HuH-7.5 (cell line): ENCODE data around the gene TMEM185A.
"Not testable (repeated sequence)": the region's sequence is repeated elsewhere in the genome, so short reads cannot be mapped to it uniquely, and the experiment has no call there.

Experiments used
- DNase-seq: peaks from one replicate; pipeline ENCODE4 v3.0.0; 2011; ENCODE audit warnings: low spot score

TMEM185A gene

DNA sequence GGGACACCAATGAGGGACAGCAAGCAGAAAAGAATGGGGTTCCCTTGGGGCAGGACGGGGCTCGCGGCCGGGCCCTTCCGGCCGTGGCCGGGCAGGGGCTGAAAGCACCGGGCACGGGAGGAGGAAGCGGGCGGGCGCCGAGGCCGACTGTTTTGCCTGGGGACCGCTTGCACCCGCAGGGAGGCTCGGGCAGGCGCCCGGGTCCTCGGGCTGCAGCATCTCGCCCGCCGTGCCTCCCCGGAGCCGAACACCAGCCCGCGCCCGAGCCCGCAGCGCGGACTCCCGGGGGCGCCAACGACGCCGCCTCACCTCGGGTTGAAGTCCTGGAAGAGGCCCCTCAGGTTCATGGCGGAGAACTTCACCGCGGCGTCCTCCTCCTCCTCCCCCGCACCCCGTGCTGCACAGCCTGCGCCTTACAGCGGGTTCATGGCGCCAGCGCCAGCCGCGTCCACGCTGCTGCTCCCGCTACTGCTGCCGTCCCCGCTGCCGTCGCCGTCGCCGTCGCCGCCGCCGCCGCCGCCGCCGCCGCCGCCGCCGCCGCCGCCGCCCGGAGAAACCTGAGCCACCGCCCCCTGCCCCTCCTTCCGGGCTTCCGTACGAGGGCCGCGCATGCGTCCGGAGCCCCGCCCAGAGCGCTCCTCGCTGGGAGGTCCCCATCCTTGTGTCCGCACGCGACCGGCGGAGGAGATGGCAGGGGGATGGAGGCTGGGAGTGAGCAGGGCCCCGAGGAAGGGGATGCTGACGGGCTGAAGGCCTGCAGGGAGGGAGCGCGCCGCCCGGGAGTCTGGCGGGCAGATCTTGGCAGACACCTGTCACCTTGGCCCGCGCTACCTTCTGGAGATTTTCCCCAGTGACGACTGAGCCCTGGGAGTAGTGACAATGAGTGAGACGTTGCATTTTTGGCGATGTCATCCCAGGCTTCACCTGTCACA is at the start of gene TMEM185A:
Gene TMEM185A, minus strand, starts transcription at position 559 of the 932 bp plus-strand sequence. Its CDS starts 212 bp downstream, at position 347.
- peak; percentile 25 for DNase-seq

DNA sequence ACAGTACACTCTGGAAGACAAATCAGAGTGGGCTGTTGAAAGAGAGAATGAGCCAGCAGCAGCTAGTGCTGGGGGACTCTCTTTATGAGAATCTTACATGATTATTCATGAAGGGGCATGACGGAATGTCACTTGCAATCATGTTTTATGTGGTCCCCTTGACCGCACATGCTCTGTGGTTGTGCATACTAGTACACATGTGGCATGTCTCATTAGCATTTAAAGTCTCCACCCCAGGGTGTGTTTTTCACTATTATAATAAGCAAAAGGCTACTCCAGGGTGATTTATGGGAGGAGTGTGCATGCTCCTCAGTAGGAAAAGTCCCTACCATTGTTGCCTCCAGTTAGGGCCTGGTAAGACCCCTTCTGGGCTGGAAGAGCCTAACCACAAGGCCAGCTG is 49.6 kb upstream of the TMEM185A start:
- DNase-seq: no peak

DNA sequence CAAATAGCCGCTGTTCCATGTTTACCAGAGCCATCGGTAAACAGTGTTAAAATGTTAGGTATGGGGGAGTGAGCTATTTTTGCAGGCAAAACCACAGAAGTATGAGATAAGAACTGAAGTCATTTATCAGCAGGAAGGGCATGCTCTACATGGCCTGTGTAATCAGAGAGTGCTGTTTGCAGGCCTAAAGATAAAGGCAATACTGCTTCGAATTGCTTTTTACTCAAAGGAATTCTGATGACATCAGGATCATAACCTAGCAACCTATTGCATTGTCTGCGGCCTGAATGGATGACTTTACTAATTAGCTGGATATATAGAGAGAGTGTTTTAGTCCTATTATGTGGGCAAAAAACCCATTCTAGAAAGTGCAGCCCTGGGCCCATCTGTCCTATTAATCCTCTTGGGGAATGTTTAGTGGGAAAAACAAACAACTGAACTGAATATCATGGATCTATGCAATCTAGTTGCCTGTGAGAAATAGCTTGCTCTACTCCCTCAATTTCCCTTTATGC is 47.6 kb upstream of the TMEM185A start:
- not testable (repeated sequence) for DNase-seq

DNA sequence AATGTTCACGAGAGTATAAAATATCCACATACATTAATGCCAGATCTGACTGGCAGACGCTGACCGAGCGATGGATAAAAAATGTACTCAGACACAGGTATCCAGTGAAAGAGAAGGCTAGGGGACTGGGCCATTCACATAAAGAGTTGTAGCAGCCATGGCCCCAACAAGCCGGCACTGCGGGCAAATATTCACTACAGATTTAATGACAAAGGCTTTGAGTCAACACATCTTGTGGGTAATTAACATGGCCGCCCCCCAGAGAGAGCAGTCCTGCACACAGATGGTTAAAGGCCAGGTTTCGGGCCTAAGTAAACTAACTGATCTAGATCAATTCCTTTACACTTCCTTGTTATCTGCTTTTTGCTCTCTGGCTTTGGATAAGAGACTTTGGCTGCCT is 44.0 kb upstream of the TMEM185A start:
- DNase-seq: not testable (repeated sequence)

DNA sequence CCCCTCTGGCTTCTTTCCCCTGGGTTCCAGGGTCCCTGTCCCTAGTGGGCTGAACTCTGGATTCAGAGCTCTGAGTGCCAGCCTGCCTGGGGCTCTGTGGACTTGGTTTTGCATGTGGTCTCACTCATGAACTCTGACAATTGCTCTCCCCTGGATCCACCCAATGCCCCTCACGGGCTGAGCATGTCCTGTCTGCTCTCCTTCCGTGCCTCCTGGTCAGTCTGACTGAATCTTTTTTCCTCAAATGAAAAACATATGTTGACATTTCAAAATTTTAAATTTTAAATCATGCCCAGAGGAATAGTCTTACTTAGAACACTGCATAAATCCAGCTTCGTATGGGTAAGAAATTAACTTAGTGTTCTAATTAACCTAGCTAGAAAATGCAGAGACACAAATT is 43.5 kb upstream of the TMEM185A start:
- DNase-seq: not testable (repeated sequence)

DNA sequence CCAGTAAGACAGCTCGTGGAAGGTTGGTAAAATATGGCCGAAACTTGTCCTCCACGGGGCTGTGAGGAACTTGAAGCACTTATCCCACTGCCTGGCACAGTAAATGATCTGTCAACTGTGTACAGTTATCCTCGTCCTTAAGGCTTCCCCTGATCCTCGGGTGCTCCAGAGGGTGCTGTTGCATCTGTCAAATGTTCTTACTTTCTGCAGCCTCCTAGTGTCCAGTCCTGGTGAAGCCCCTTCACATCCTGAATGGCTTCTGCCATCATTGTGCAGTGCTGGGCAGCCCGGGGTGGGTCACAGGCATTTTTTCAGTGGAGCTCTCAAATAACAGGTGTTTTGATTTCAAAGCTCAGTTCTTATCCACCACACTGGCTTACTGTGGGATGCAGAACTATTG is 29.0 kb upstream of the TMEM185A start:
- not testable (repeated sequence) for DNase-seq

DNA sequence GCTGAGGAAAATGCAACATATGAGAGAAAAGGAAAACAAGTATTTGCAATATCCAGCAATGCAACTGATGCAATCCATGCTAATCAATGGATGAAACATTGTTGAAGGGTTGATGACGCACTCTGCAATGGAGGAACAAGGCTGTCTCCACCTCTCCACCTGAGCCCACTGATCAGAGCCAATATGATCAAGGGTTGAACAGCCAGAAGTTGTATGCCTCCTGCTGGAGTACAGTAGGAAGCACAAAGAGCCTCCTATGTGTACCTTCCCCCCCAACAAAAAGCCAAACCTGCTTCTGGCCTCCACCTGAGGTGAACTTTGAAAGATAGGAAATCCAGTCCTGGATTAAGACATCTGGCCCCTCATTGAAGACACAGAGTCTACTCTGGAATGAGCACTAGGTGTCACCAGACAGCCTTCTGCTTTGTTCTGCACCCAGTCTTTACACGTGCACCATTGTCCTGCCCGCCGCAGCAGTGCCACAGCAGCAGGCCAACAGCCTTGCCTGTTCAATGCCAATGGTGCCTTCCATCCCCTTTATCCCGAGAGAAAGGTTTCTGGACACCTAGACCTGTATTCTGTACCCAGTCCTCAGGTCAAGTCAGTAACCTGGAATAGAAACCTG is 24.8 kb upstream of the TMEM185A start:
- DNase-seq: not testable (repeated sequence)

DNA sequence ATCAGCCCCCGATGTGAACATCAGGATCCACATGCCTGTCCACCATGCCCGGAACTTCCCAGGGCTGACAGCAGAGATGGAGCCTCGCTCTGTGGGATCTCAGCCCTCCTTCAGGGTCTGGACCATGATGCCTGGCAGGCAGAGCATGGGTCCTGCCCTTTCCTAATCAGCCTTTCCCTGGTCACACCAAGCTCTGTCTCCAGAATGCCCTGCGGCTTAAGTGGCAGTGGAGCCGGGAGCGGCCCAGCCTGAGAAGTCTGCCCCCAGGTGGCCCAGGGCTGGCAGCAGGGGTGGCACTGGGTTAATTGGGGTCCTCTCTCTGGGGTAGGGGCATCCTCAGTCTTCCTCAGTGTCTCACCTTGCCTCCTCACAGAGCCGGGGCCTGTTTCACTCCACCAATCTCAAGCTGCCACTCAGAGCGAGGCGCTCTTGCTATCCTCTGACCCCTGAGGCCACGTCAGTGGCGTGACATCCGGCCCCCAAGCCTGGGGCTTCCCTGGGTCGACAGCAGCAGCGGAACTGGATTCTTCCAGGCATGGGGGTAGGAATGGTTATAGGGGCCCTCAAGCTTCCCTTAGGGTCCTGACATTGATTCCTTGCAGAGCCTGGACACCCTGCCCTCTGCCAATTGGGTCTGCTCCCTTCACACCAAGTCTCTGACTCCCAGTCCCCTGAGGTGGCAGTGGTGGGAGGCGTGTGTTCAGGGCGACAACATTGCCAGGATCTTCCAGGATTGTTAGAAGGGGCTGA is 20.8 kb upstream of the TMEM185A start:
- no peak for DNase-seq

DNA sequence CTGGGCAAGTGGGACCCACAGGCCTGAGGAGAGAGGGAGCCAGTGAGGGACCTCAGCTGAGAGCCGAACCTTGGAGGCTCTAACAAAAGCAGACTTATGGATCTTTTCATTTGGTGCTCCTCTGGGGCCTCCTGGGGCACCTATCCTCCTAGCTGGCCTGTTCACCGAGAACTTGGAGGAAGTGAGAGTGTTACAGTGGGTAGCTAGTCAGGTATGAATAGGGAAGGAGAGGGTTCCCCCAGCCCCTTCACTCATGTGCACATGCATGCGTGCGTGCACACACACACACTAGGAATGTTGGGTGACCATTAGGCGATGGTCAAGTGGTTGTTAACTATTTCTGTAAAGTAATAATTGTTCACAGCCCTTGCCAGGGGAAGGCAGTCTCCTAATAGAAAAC is 18.6 kb upstream of the TMEM185A start:
- DNase-seq: no peak

DNA sequence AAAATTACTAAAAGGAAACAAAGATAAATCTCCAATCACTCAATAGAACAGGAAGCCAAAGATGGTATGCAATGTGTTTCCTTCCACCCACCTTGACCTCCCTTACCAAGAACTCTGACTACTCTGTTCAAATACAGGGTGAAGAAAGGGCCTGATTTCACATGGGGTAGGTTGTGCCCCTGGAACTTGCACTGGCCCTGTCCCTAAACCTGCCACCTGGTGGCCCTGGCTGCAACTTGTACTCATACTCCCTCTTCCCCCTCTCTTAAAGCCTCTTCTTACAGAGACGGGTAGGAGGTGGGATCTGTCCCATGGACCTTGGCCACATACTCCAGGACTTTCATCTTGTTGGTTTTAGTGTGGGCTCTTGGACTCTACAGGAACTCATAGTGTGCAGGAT is 17.3 kb upstream of the TMEM185A start:
- DNase-seq: no peak

DNA sequence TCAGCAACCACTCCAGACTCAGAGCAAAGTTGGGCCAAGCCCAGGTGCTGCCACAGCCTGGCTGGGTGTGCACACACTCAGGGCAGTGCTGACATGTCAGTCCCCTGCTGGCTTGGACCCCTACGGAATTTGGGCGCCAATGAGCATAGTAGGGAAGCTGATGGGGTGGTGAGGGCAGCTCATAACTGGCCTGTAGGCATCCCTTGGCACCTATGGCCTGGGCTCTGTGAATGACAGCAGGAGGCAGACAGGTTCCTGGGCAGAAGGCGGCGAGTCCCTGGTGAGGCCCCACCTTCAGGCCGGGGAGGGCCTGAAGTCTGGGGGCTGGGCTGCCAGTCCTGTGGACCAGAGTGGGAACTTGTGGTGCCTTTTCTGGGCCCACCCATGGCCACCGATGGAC is 15.9 kb upstream of the TMEM185A start:
- DNase-seq: no peak

DNA sequence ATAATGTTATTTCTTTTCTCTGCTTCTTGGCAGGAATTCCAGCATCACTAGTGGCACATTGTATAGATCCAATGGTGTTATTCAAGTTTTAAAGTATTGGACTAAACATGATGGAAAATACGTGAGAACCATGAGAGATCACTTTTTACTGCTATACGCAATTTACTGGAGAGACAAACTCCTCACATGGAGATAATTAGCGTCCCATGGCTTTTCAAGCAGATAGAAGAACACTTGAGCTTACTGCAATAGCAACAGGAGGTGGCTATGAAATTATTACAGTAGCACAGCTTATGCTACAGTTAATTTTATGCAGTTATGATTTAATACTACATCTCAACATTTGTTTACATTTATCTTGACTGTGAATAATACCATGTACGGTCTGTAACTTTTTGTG is 11.9 kb upstream of the TMEM185A start:
- DNase-seq: no peak

DNA sequence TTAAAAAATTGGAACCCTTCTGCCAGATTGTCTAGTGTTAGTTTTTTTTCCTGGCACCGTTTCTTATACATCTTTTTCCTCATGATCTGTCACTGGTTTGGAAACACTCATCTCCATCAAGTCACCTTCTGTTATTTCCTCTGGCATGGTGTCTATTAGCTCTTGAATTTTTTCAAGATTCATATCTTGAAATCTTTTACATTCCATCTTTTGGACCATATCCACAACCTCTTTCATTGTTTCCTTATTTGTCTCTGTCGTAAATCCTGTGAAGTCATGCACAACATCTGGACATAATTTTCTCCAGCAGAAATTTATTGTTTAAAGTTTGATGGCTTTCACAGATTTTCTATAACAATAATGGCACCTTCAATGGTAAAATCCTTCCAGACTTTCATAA is 10.2 kb upstream of the TMEM185A start:
- no peak for DNase-seq

DNA sequence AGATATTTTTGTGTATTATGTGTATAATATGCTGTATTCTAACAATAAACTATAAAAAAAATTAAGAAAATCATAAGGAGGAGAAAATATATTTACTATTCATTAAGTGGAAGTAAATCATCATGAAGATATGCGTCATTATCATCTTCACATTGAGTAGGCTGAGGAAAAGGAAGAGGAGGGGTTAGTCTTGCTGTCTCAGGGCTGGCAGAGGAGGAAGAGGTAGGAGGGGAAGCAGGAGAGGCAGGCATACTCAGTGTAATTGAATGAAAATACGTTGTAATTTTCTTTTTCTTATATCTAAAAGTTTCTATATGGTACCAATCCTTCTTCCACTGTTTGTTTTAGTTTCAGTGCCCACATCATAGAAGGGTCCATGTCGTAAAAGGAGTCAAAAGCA is 9.8 kb upstream of the TMEM185A start:
- DNase-seq: no peak

DNA sequence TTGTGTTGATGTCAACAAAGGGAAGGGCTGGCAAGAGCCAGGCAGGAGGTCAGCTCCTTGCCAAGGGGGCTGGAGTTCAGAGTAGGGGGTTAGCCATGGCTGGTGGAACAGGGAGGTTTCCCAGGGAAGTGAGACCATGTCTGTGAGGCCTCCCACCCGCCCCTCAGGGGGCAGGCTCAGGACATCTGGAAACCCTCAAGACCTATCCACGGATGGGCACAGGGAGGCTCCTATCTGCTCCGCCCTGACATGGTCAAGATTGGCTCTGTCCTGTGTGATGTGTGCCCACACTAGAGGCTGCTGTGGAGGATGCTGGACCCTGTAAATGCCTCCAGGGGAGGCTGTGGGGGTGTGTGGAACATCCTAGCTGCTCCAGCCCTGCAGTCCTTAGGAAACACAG is 8.0 kb upstream of the TMEM185A start:
- no peak for DNase-seq

DNA sequence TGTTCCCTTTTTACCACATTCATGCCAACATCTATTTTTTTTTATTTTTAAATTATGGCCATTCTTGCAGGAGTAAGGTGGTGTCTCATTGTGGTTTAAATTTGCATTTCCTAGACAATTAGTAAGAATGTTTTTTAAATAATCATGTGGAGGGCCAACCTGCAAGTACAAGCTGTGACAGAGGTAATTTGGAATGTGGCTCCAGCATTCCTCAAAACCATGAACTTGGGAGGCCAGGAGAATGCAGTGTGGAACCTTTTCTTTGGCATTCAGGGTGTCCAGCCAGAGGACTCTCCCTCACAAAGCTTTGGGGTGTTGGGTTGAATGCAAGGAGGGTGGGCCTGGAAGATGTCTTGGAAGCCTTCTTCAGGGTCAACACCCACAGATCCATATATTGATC is 7.3 kb upstream of the TMEM185A start:
- DNase-seq: no peak

DNA sequence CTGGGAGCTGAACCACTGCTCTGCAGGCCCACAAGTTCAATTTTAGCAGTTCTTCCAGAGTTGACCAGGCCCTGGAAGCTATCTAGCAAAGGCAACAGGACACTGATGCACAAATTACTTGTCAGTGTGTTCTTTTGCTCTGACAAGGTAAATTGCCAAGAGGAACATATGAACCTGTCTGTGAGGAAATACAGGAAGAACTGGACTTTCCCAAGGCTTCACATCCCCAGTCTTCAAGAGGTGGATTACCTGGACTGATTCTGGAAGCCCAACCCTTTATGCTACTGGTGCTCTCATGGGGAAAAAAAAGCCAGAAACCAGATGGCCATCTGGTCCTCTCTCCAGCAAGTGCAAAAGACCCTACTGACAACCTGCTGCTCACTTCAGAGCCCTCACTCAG is 1.9 kb upstream of the TMEM185A start:
- DNase-seq: no peak

DNA sequence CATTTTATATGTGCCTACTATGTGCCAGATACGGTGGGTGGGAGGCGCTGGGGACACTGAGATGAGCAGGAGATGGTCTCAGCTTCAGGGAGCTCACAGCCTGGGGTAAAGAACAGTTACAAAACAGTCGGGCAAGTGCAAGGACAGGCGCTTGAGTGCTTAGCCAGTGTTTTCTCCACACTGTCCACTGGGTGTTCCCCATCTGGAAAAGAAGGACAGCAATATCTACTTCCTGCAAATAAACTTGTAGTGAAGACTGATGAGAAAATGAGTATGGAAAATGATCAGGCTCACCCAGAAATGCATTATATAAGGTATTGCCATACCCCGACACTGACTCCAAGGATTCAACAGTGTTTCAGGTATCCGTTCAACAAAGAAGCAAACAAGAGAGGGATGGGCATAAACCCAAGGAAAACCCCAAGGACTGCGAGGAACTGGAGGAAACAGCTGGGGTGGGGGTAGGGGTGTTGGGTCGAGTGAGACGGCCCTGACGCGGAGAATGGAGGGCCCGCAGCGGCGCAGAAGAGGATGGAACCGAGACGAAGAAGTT is 835 bp downstream of the TMEM185A start:
- peak; percentile 12 for DNase-seq

DNA sequence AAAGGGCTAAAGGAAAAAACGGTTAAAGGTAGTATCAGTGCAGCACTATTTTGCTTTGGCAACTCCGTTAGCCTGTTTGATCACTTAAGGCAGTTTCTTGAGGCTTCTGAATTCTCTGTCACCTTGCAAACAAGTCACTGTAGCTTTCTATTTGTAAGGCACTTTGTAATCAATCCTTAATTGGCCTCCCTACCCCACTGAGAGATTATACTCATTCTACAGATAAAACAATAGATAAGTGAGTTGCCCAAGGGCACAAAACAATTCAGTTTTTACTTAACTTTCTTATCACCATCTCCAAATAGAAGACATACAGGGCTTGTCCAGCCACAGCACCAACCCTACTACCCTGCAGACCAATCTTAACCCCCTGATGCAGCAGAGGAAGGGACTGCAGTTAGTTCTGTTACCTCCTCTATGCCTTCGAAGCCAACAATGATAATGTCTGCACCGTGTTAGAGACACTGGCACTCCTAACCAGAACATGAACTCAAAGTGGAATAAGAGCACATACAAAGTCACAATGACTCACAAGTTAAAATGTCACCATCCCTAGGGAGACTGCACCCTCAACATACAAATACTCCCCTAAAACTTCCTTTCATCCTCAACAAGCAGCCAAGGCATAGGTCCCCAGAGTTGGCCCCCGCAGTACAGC is 1.7 kb downstream of the TMEM185A start:
- DNase-seq: no peak

DNA sequence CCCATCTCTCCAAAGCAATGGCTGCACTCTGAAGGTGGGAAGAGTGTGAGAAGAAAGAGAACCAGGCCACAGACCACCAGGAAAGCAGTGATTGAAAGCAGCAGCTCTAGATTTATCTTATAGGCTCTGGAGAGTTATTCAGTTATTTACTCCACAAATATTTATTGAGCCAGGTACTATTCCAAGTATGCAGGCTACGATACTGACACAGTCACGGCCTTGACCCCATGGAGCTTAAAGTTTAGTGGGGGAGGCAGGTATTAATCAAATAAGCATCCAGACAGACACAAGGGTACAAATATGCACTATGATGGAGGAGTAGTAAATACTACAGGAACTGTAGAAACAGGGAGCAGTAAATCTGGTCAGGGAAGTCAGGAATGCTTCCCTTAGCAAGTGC is 2.8 kb downstream of the TMEM185A start:
- DNase-seq: no peak

DNA sequence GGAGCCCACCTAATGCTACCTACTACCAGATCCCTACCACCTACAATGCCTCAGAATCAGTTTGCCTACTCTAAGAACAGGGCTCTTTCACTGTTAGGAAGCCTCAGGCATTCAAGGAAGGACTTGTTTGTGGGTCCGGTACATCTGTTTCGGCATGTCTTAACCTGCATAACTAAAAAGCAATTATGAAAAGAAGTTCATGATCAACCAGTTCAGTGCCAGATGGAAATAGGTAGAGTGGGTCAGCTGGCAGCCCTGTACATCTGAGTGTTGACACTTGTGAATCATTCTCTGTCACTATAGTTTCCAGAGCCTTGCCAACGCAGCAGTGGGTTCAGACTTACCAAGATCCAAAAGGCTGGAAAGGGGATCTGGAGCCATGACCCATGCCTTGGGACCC is 3.3 kb downstream of the TMEM185A start:
- DNase-seq: no peak

DNA sequence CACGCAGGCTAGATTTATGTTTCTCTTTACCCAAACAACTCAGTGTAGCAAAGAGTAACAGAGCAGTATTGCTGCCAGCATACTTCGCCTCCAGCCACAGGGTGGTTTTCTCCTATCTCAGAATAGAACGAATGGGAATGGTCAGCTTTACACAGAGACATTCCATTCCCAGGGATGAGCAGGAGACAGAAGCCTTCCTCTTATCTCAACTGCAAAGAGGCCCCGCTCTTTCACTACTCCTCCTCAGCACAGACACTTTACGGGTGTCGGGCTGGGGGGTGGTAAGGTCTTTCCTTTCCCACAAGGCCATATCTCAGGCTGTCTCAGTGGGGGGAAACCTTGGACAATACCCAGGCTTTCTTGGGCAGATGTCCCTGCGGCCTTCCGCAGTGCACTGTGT is 4.8 kb downstream of the TMEM185A start:
- not testable (repeated sequence) for DNase-seq
